Osteoblast (primary cell): ENCODE data around the gene PAFAH2. TPM values are rescaled to one million over a fixed set of nuclear protein-coding genes. Genes with fewer than 3 reads are reported as not detected.

Experiments used
- DNase-seq: peaks from one replicate; pipeline ENCODE4 v3.0.0; 2011; ENCODE audit warnings: low spot score, mixed read lengths; ENCODE audit not compliant: insufficient read length; ENCODE audit errors: missing footprints
- H2AFZ ChIP-seq: 2 replicates; pipeline ENCODE4 v1.6.0; 2011; ENCODE audit warnings: mild to moderate bottlenecking, low read length
- H3K27ac ChIP-seq: 2 replicates; pipeline ENCODE4 v1.5.1; 2011; ENCODE audit warnings: mild to moderate bottlenecking, low read depth, low read length, moderate library complexity
- H3K27me3 ChIP-seq: 2 replicates; pipeline ENCODE4 v1.6.0; 2012; ENCODE audit warnings: mild to moderate bottlenecking, control low read depth, inconsistent platforms, low read length, moderate library complexity; ENCODE audit not compliant: insufficient read depth
- H3K36me3 ChIP-seq: 2 replicates; pipeline ENCODE4 v1.5.1; 2011; ENCODE audit warnings: mild to moderate bottlenecking, low read length, control low read depth, moderate library complexity; ENCODE audit not compliant: insufficient read depth
- H3K4me1 ChIP-seq: 2 replicates; pipeline ENCODE4 v1.5.1; 2011; ENCODE audit warnings: mild to moderate bottlenecking, low read length, control low read depth, moderate library complexity; ENCODE audit not compliant: insufficient read depth
- H3K4me2 ChIP-seq: 2 replicates; pipeline ENCODE4 v1.6.0; 2011; ENCODE audit warnings: mild to moderate bottlenecking, low read length; ENCODE audit not compliant: insufficient read depth
- H3K4me3 ChIP-seq: fragments of 200-600 bp; sonication (generic); 3 replicates; pipeline ENCODE4 v1.5.1; 2012; ENCODE audit warnings: mild to moderate bottlenecking, low read length, inconsistent platforms; ENCODE audit not compliant: insufficient read depth
- H3K79me2 ChIP-seq: 2 replicates; pipeline ENCODE4 v1.6.0; 2012; ENCODE audit warnings: mild to moderate bottlenecking, low read length, control low read depth, inconsistent platforms; ENCODE audit not compliant: insufficient read depth
- H3K9me3 ChIP-seq: 2 replicates; pipeline ENCODE4 v1.5.1; 2011; ENCODE audit warnings: low read depth, low read length, control low read depth
- H4K20me1 ChIP-seq: 2 replicates; pipeline ENCODE4 v1.6.0; 2012; ENCODE audit warnings: mild to moderate bottlenecking, low read length, control low read depth; ENCODE audit not compliant: insufficient read depth
- total RNA-seq: library from RNA; depleted of rRNA; stranded (reverse); fragments of >200 nt; gene quantifications from 2 replicates; pipeline ENCODE4 v1.2.3, GENCODE V29; 2012
- TF ChIP-seq, protein P1 (sequence below): IDR thresholded peaks from 2 replicates; pipeline ENCODE4 v1.5.1; 2011; ENCODE audit warnings: mild to moderate bottlenecking, low read depth, low read length, moderate library complexity; ENCODE audit errors: extremely low read depth

The PAFAH2 gene
- total RNA-seq, 1 donor, result 6.9 TPM

DNA sequence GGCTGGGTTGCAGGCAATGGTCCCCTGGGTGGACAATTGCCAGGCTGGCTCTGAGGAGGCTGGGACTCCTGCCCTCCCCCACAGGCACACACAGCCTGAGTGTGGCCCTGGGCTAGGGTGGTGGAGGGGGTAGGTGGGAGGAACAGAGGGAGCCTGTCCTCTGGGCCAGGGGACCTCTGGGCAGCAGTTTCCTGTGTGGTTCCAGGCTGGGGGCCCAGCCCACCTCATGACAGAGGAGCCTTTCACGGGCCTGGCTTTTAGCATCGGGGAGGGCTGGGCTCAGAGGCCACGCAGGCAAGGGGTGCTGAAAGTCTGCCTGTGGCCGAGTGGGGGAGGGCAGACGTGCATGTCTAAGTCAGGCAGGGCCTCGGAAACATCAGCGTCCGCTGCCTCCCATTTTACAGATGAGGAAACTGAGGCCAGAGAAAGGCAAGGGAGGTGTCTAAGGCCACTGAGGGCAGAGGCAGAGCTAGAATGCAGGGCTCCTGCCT lies 30.7 kb upstream of the PAFAH2 start:
- Histone ChIP-seq H3K9me3 (no peaks in the 10 kb centered on the region), H3K36me3 (peaks cover 5% of the 10 kb centered on the region), H3K79me2 (peaks cover 3% of the 10 kb centered on the region), H3K4me1 (peaks cover 26% of the 10 kb centered on the region), H4K20me1 (no peaks in the 10 kb centered on the region), H3K27ac (no peak overlapping the region), H3K4me3 (no peak overlapping the region), H2AFZ (no peak overlapping the region), H3K4me2 (no peak overlapping the region), H3K27me3 (no peaks in the 10 kb centered on the region)
- DNase-seq, result peak; percentile 30
- TF ChIP-seq, protein P1, sequence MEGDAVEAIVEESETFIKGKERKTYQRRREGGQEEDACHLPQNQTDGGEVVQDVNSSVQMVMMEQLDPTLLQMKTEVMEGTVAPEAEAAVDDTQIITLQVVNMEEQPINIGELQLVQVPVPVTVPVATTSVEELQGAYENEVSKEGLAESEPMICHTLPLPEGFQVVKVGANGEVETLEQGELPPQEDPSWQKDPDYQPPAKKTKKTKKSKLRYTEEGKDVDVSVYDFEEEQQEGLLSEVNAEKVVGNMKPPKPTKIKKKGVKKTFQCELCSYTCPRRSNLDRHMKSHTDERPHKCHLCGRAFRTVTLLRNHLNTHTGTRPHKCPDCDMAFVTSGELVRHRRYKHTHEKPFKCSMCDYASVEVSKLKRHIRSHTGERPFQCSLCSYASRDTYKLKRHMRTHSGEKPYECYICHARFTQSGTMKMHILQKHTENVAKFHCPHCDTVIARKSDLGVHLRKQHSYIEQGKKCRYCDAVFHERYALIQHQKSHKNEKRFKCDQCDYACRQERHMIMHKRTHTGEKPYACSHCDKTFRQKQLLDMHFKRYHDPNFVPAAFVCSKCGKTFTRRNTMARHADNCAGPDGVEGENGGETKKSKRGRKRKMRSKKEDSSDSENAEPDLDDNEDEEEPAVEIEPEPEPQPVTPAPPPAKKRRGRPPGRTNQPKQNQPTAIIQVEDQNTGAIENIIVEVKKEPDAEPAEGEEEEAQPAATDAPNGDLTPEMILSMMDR, result no peak

DNA sequence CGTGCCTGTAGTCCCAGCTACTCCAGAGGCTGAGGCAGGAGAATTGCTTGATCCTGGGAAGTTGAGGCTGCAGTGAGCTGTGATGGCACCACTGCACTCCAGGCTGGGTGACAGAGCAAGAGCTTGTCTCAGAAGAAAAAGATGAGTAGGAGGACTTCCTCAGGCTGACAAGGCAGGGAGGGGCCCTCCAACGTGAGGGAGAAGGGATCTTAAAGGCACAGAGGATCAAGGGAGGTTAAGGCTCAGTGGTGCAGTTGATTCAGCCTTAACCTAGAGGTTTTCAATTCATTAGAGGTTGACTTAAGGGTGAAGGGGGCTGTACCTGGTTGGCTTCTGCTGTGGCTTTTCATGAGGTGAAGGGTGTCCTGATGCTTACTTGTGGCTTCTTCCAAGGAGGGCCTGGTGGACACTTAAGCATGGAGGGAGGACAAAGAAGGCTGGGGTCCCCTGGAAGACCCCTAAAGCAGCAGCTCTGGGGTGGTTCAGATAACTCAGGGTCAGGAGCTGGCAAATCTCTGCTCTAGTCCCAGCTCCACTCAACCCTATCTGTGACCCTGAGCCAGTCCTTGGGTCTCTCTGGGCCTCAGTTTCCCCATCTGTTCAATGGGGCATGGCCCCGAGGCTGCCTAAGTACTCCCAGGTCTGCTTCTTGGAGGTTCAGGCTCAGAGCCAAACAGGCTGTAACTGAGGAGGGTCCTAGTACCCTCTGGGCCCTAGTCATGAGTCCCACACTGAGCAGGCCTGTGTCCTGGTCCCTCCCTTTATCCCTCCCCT lies 30.0 kb upstream of the PAFAH2 start:
- Histone ChIP-seq H3K27ac (no peak overlapping the region), H3K36me3 (peaks cover 5% of the 10 kb centered on the region), H3K27me3 (no peaks in the 10 kb centered on the region), H3K79me2 (peaks cover 8% of the 10 kb centered on the region), H3K4me3 (no peak overlapping the region), H2AFZ (no peak overlapping the region), H3K9me3 (no peaks in the 10 kb centered on the region), H4K20me1 (no peaks in the 10 kb centered on the region), H3K4me1 (peaks cover 33% of the 10 kb centered on the region), H3K4me2 (peak overlapping the region; percentile 19)
- TF ChIP-seq, protein P1, result no peak
- peak; percentile 81 for DNase-seq

DNA sequence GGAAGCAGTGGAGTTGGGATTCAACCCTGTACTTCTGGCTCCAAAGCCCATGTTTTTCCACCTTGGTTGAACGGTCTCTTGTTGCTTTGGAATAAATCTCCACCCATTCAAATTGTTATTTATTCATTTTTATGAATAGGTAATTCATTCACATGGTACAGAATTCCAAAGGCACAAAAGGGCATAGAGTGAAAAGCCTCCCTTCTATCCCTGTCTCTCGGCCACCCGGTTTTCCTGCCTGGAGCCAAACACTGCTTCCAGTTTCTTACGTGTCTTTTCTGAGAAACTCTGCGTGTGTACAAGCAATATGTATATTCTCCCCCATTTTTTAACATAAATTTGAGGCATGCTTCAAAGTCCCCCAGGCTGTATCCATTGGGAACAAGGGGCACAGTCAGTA lies 27.7 kb upstream of the PAFAH2 start:
- H3K4me3 ChIP-seq, result no peak overlapping the region
- peaks cover 45% of the 10 kb centered on the region for H3K4me1 ChIP-seq
- H3K27ac ChIP-seq, result no peak overlapping the region
- H3K9me3 ChIP-seq, result no peaks in the 10 kb centered on the region
- H4K20me1 ChIP-seq, result no peaks in the 10 kb centered on the region
- H3K36me3 ChIP-seq, result peaks cover 5% of the 10 kb centered on the region
- H3K4me2 ChIP-seq, result peak overlapping the region; percentile 12
- DNase-seq, result peak; percentile 71
- TF ChIP-seq, protein P1, result no peak
- no peak overlapping the region for H2AFZ ChIP-seq
- H3K79me2 ChIP-seq, result peaks cover 17% of the 10 kb centered on the region
- no peaks in the 10 kb centered on the region for H3K27me3 ChIP-seq

DNA sequence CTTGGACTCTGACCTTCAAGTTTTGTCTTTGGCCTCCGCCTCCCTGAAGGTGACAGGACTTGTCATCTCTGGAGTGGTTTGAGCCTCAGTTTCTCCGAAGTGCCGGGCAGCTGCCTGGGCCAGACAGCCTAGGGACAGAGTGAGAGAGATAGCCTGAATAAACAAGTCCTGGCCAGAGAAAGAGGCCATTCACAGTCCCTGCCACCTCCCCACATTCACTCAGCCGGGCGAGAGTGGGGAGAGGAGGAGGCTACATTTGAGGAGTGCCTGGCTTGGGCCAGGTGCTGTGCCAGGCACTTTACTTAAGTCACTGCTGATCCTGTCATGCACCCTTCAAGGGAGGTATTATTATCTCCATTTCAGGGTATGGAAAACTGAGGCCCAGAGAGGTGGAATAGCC lies 27.2 kb upstream of the PAFAH2 start:
- peaks cover 49% of the 10 kb centered on the region for H3K4me1 ChIP-seq
- H2AFZ ChIP-seq, result no peak overlapping the region
- H3K4me2 ChIP-seq, result peak overlapping the region; percentile 80
- no peaks in the 10 kb centered on the region for H4K20me1 ChIP-seq
- peak; percentile 25 for DNase-seq
- no peak overlapping the region for H3K27ac ChIP-seq
- TF ChIP-seq, protein P1, result no peak
- H3K36me3 ChIP-seq, result peaks cover 5% of the 10 kb centered on the region
- peak overlapping the region; percentile 68 for H3K4me3 ChIP-seq
- no peaks in the 10 kb centered on the region for H3K27me3 ChIP-seq
- peaks cover 17% of the 10 kb centered on the region for H3K79me2 ChIP-seq
- H3K9me3 ChIP-seq, result no peaks in the 10 kb centered on the region
